Testis (tissue), 3 donors: Measurements from ENCODE around the gene ARHGAP23. TPM values are rescaled to one million over a fixed set of nuclear protein-coding genes. Genes with fewer than 3 reads are reported as not detected.
"Not testable (repeated sequence)": the region's sequence is repeated elsewhere in the genome, so short reads cannot be mapped to it uniquely, and the experiment has no call there.

Experiments used
- DNase-seq: peaks from one replicate; pipeline ENCODE4 v3.0.0-alpha.2; 2019
- H3K27ac ChIP-seq, 2 donors: fragments of 200-600 bp; sonication (generic); one replicate each; pipeline ENCODE4 v1.5.1; 2019
- H3K27me3 ChIP-seq: fragments of 200-600 bp; sonication (generic); one replicate; pipeline ENCODE4 v1.5.1; 2019
- H3K36me3 ChIP-seq: fragments of 200-600 bp; sonication (generic); one replicate; pipeline ENCODE4 v1.5.1; 2017; ENCODE audit warnings: low read depth; ENCODE audit errors: missing control alignments
- H3K4me1 ChIP-seq: fragments of 200-600 bp; sonication (generic); one replicate; pipeline ENCODE4 v1.5.1; 2019
- H3K4me3 ChIP-seq, 2 donors: fragments of 200-600 bp; sonication (generic); one replicate each; pipeline ENCODE4 v1.5.1; 2017 to 2019
- H3K9me3 ChIP-seq: fragments of 200-600 bp; sonication (generic); one replicate; pipeline ENCODE4 v1.5.1; 2017
- CTCF ChIP-seq, 3 experiments: fragments of 450-650 bp in 2 of 3; fragments of 200-600 bp in 1 of 3; sonication (generic) in 1 of 3; IDR thresholded peaks; one replicate each; pipeline ENCODE4 v1.5.1; 2016 to 2019; ENCODE audit warnings: antibody characterized with exemption in 3 of 3, mild to moderate bottlenecking in 2 of 3, moderate library complexity in 1 of 3
- POLR2A ChIP-seq: fragments of 450-650 bp; IDR thresholded peaks from one replicate; pipeline ENCODE4 v1.6.1; 2017; ENCODE audit warnings: antibody characterized with exemption, mild to moderate bottlenecking, moderate library complexity
- WGBS, 2 donors: methylation state at CpG; one replicate each; pipeline ENCODE4 v1.1.5; 2018; 5-methylcytosine and 5-hydroxymethylcytosine counted together
- intact Hi-C: fragments of 100-400 bp; cut with DNase I; formaldehyde crosslinking; loops from one replicate; pipeline ENCODE4 v1.15.1; 2023; ENCODE audit warnings: low total_unique reads
- polyA plus RNA-seq: library from polyadenylated mRNA; stranded (reverse); fragments of 350-450 nt; fragmentation: Illumina TruSeq; extraction: RNeasy Lipid Tissue Mini Kit (QIAGEN cat#74804); gene quantifications from one replicate; pipeline ENCODE4 v1.2.3, GENCODE V29; 2014; ENCODE audit warnings: low read depth, low replicate concordance; ENCODE audit not compliant: insufficient read depth
- total RNA-seq, 2 donors: library from RNA; depleted of rRNA; stranded (reverse); fragments of >200 nt; gene quantifications; one replicate each; pipeline ENCODE4 v1.2.3, GENCODE V29; 2016

Gene ARHGAP23
- total and polyA plus RNA-seq, 3 donors from 2014 or later: 78.0 to 235 (median 146) TPM

DNA sequence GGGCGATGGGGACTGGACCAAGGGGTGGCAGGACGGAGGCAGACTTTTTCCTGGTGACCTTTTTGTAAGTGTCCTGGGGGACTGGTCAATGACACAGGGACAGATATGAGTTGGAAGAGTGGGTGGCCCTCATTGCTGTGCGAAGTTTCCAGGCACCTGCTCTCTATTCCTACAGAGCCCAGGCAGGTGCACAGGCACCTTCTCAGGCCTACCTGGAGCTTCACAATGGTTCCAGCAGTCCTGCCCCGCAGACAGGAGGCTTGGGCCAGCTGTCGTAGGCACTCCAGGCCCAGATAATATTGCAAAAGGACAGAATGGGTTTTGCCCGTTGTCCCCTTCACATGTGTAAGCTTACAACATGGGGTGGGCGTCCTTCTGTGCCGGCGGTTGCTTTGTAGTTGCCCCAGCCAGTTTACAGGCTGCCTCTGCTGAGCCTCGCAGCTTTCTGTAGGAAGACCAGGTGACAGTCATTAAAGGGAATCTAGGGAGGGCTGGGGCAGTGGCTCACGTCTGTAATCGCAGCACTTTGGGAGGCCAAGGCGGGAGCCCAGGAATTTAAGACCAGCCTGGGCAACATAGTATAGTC, 84.3 kb downstream of the ARHGAP23 start:
- no peaks in the 10 kb centered on the region for H3K9me3 ChIP-seq
- no peak overlapping the region for H3K27ac ChIP-seq
- H3K4me1 ChIP-seq: peaks cover 13% of the 10 kb centered on the region
- no peaks in the 10 kb centered on the region for H3K36me3 ChIP-seq
- no peak overlapping the region for H3K4me3 ChIP-seq
- H3K27me3 ChIP-seq: no peaks in the 10 kb centered on the region
- WGBS, 2 donors: 75 to 79% methylated on average over 10 to 13 of the region's 13 CpGs
- intact Hi-C loops: no loop called here
- DNase-seq: no peak
- TF ChIP-seq CTCF (IDR thresholded peaks at IDR 0.05) (no peak), POLR2A (no peak)

- H3K9me3 ChIP-seq, H3K4me1 ChIP-seq, DNase-seq, intact Hi-C loops, H3K36me3 ChIP-seq, H3K4me3 ChIP-seq, H3K27ac ChIP-seq, H3K27me3 ChIP-seq: not testable (repeated sequence)
- WGBS, 2 donors: 74 to 77% methylated on average over 7 to 8 of the region's 8 CpGs
Measured at GRCh38 chr17:38526526-38526925, 98.3 kb downstream of the ARHGAP23 start.

GRCh38 chr17:38528141-38528540, 99.9 kb downstream of the ARHGAP23 start:
- H3K4me1 ChIP-seq, H3K36me3 ChIP-seq, H3K27ac ChIP-seq, H3K4me3 ChIP-seq, H3K27me3 ChIP-seq, H3K9me3 ChIP-seq, intact Hi-C loops, DNase-seq: not testable (repeated sequence)
- WGBS, 2 donors: 31 to 51% methylated on average over 6 to 10 of the region's 10 CpGs

DNA sequence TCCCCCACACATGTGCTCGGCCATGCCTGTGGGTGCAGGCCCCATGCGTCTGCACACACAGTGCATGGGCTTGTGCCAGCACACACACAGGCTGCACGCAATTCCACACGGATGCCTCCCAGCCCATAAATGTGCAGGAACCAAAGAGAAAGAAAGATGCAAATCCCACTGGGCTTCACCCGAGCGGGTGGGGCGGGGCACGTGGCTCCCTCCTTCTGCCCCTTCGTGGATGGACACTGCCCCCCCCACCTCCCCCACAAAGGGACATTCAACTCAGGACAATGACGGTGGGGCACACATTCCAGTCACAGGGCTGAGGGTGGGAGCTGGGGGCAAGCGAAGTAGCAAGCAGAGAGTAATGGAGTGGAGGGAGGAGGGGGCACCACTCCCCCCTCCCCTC, 102.6 kb downstream of the ARHGAP23 start:
- DNase-seq, intact Hi-C loops, H3K27ac ChIP-seq, H3K36me3 ChIP-seq, H3K27me3 ChIP-seq, H3K4me1 ChIP-seq, H3K4me3 ChIP-seq, H3K9me3 ChIP-seq: not testable (repeated sequence)
- 44 to 51% methylated on average over 11 of the region's 11 CpGs for WGBS, 2 donors

DNA sequence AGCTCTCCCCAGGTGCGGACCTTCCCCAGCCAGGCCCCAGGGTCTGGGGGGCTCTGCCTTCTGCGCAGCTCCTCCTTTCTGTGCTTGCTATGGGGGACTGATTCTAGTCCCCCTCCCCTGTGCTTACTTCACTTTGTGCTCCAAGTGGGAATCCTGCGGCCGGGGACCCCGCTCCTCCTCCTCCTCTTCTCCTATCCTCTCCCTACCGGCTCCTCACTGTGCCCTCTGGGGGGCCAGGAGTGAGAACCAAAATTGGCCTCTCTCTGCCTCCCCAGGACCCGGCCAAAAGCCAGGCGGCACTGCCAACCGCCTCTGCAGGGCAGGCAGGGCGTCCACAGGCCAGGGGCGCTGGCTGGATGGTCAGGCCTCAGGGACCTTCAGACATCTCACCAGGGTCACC, 103.5 kb downstream of the ARHGAP23 start:
- 82 to 84% methylated on average over 8 to 11 of the region's 11 CpGs for WGBS, 2 donors
- H3K4me3 ChIP-seq, H3K36me3 ChIP-seq, DNase-seq, H3K27me3 ChIP-seq, intact Hi-C loops, H3K4me1 ChIP-seq, H3K27ac ChIP-seq, H3K9me3 ChIP-seq: not testable (repeated sequence)

DNA sequence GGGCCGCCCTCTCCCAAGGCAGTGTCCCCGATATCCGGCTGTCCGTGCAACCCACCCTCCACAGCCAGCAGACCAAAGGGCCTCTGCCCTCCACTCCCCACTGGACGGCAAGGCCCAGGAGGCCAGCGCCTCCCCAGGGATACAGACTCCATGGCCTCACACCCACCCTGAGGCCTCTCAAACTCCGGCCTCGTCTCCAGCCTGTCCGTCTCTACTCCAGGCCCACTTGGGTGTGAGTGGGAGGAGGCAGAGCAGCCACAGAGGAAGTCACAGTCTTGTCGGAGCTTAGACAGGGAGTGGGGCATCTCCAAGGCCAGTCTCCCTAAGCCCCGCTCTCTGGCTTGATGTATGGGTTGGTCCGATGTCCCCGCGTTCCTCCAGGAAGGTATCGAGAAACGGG, 104.2 kb downstream of the ARHGAP23 start:
- no peaks in the 10 kb centered on the region for H3K36me3 ChIP-seq
- intact Hi-C loops: no loop called here
- H3K27me3 ChIP-seq: no peaks in the 10 kb centered on the region
- no peak overlapping the region for H3K4me3 ChIP-seq
- no peaks in the 10 kb centered on the region for H3K4me1 ChIP-seq
- WGBS, 2 donors: 74 to 76% methylated on average over 16 of the region's 16 CpGs
- H3K27ac ChIP-seq: no peak overlapping the region
- TF ChIP-seq CTCF (IDR thresholded peaks at IDR 0.05) (no peak), POLR2A (no peak)
- DNase-seq: no peak
- no peaks in the 10 kb centered on the region for H3K9me3 ChIP-seq

GRCh38 chr17:38533241-38533640, 105.0 kb downstream of the ARHGAP23 start:
- DNase-seq: no peak
- no peak for TF ChIP-seq POLR2A
- TF ChIP-seq CTCF (IDR thresholded peaks at IDR 0.05): no peak
- intact Hi-C loops: no loop called here
- no peaks in the 10 kb centered on the region for H3K9me3 ChIP-seq
- WGBS, 2 donors: 77% methylated on average over 9 of the region's 9 CpGs
- H3K4me3 ChIP-seq: no peak overlapping the region
- no peaks in the 10 kb centered on the region for H3K4me1 ChIP-seq
- no peaks in the 10 kb centered on the region for H3K27me3 ChIP-seq
- H3K36me3 ChIP-seq: no peaks in the 10 kb centered on the region
- no peak overlapping the region for H3K27ac ChIP-seq
